Chondrocyte (in vitro differentiated cells): ENCODE measurements around the gene ZNF142. TPM values are rescaled to one million over a fixed set of nuclear protein-coding genes. Genes with fewer than 3 reads are reported as not detected.
A peak's percentile ranks its signal among the peaks of the same experiment; 100 is the strongest.
"Not testable (repeated sequence)": the region's sequence is repeated elsewhere in the genome, so short reads cannot be mapped to it uniquely, and the experiment has no call there.

Experiments used
- DNase-seq: peaks from one replicate; pipeline ENCODE4 v3.0.0; 2021; ENCODE audit warnings: mixed read lengths, low spot score
- H3K27ac Mint-ChIP-seq: one replicate; pipeline ENCODE4 v1.8.0; 2021; ENCODE audit warnings: mild to moderate bottlenecking, moderate library complexity, mixed read lengths; ENCODE audit not compliant: unreplicated experiment
- H3K27me3 Mint-ChIP-seq: 2 replicates; pipeline ENCODE4 v1.8.0; 2021; ENCODE audit warnings: low read depth, mixed read lengths
- H3K36me3 Mint-ChIP-seq: 2 replicates; pipeline ENCODE4 v1.8.0; 2021; ENCODE audit warnings: low read depth, mixed read lengths
- H3K4me1 Mint-ChIP-seq: 2 replicates; pipeline ENCODE4 v1.8.0; 2021; ENCODE audit warnings: low read depth, mild to moderate bottlenecking, mixed read lengths
- H3K4me3 Mint-ChIP-seq: one replicate; pipeline ENCODE4 v1.8.0; 2021; ENCODE audit warnings: mild to moderate bottlenecking, moderate library complexity, mixed read lengths; ENCODE audit not compliant: unreplicated experiment
- H3K9me3 Mint-ChIP-seq: 2 replicates; pipeline ENCODE4 v1.8.0; 2021; ENCODE audit warnings: low read depth, mixed read lengths
- CTCF ChIP-seq: fragments of 200-600 bp; sonication (generic); IDR thresholded peaks from 2 replicates; pipeline ENCODE4 v1.5.0; 2021; ENCODE audit warnings: antibody characterized with exemption, mild to moderate bottlenecking, moderate library complexity
- total RNA-seq: library from RNA; stranded (reverse); gene quantifications from 3 replicates; pipeline ENCODE4 v1.2.1, GENCODE V29; 2021

Gene ZNF142
- total RNA-seq, 1 donor from 2014 or later: 26.5 TPM

- Mint-ChIP-seq H3K27ac (peak overlapping the region; percentile 71), H3K4me1 (peaks cover 12% of the 10 kb centered on the region), H3K27me3 (no peaks in the 10 kb centered on the region), H3K4me3 (no peak overlapping the region), H3K36me3 (peaks cover 33% of the 10 kb centered on the region), H3K9me3 (no peaks in the 10 kb centered on the region)
- DNase-seq: no peak
- TF ChIP-seq CTCF: no peak
These were observed 35.2 kb upstream of the ZNF142 start for GRCh38 chr2:218694405-218695145.

GRCh38 chr2:218691234-218691633 lies 31.8 kb upstream of the ZNF142 start:
- Mint-ChIP-seq H3K36me3 (peaks cover 24% of the 10 kb centered on the region), H3K9me3 (no peaks in the 10 kb centered on the region), H3K27ac (peak overlapping the region; percentile 10), H3K27me3 (no peaks in the 10 kb centered on the region), H3K4me1 (peaks cover 15% of the 10 kb centered on the region), H3K4me3 (no peak overlapping the region)
- no peak for TF ChIP-seq CTCF
- DNase-seq: no peak

- not testable (repeated sequence) for H3K4me3 Mint-ChIP-seq, DNase-seq, H3K27ac Mint-ChIP-seq, H3K27me3 Mint-ChIP-seq, H3K9me3 Mint-ChIP-seq, H3K4me1 Mint-ChIP-seq
- peaks cover 11% of the 10 kb centered on the region for H3K36me3 Mint-ChIP-seq
- peak; percentile 86 for TF ChIP-seq CTCF
These were observed 28.1 kb upstream of the ZNF142 start for GRCh38 chr2:218687400-218688060.

GRCh38 chr2:218680061-218680460 lies 20.6 kb upstream of the ZNF142 start:
- DNase-seq: no peak
- H3K27me3 Mint-ChIP-seq: no peaks in the 10 kb centered on the region
- no peaks in the 10 kb centered on the region for H3K9me3 Mint-ChIP-seq
- H3K27ac Mint-ChIP-seq: no peak overlapping the region
- no peak overlapping the region for H3K4me3 Mint-ChIP-seq
- H3K36me3 Mint-ChIP-seq: peaks cover 17% of the 10 kb centered on the region
- H3K4me1 Mint-ChIP-seq: no peaks in the 10 kb centered on the region
- TF ChIP-seq CTCF: no peak

- DNase-seq: no peak
- Mint-ChIP-seq H3K4me3 (no peak overlapping the region), H3K4me1 (no peaks in the 10 kb centered on the region), H3K36me3 (peaks cover 14% of the 10 kb centered on the region), H3K9me3 (no peaks in the 10 kb centered on the region), H3K27ac (no peak overlapping the region), H3K27me3 (no peaks in the 10 kb centered on the region)
- TF ChIP-seq CTCF: no peak
These were observed 19.7 kb upstream of the ZNF142 start for GRCh38 chr2:218679119-218679518.
